NCI-H2196 treated with DMSO at 0.1 percent for 48 hours (cell line): Measurements from ENCODE around the gene WFDC10B.
"Not testable (repeated sequence)": the region's sequence is repeated elsewhere in the genome, so short reads cannot be mapped to it uniquely, and the experiment has no call there.

Source experiments
- DNase-seq: peaks from one replicate; lab custom pipeline; 2025; ENCODE audit not compliant: unreplicated experiment; lab: John Stamatoyannopoulos, UW

The WFDC10B gene

GRCh38 chr20:45649312-45649863 lies 55.4 kb downstream of the WFDC10B start:
- DNase-seq, result no peak

GRCh38 chr20:45647441-45648050 lies 57.3 kb downstream of the WFDC10B start:
- DNase-seq, result no peak

- no peak for DNase-seq
Measured at GRCh38 chr20:45646875-45647274, 57.9 kb downstream of the WFDC10B start.

GRCh38 chr20:45645869-45646268 lies 59.0 kb downstream of the WFDC10B start:
- DNase-seq, result not testable (repeated sequence)

GRCh38 chr20:45641076-45641475 lies 63.7 kb downstream of the WFDC10B start:
- DNase-seq, result not testable (repeated sequence)

- no peak for DNase-seq
Measured at GRCh38 chr20:45639687-45640086, 65.1 kb downstream of the WFDC10B start.

- no peak for DNase-seq
Measured at GRCh38 chr20:45636513-45636912, 68.3 kb downstream of the WFDC10B start.
